ENCODE measurements around the gene LRRTM2. TPM values are rescaled to one million over a fixed set of nuclear protein-coding genes. Genes with fewer than 3 reads are reported as not detected.

The LRRTM2 gene
- total RNA-seq, 4 donors from 2014 or later: 0.20 to 3.7 (median 0.81) TPM

GRCh38 chr5:138884554-138884953 is 9.4 kb upstream of the LRRTM2 start:
- Histone ChIP-seq H3K36me3 (peaks cover 0 to 31% (median 5%) of the 10 kb centered on the region in 3 donors), H3K4me3 (no peak overlapping the region), H3K27ac (no peak overlapping the region), H3K27me3 (no peaks in the 10 kb centered on the region), H3K9me3 (no peaks in the 10 kb centered on the region), H3K4me1 (peaks cover 0 to 13% (median 3%) of the 10 kb centered on the region in 4 donors)
- no peak for DNase-seq (ENCODE audit: low spot score in 2 of 2)
- no peak for TF ChIP-seq POLR2A (IDR thresholded peaks at IDR 0.05)
- no peak for TF ChIP-seq CTCF (IDR thresholded peaks at IDR 0.05)
- TF ChIP-seq EP300 (IDR thresholded peaks at IDR 0.05): no peak

DNA sequence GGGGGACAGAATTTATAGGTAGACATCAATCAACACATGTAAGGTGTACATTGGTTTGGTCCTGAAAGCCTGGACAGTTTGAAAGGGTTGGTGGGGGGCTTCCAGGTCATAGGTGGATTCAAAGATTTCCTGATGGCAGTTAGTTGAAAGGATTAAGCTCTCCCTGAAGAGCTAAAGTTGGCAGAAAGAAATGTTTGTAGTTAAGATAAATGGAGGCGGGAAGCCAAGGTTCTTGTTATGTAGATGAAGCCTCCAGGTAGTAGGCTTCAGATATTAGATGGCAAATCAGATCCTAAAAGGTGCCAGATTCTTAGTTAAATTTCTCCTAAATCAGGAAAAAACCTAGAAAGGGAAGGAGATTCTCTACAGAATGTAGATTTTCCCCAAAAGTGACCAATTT is 9.0 kb upstream of the LRRTM2 start:
- Histone ChIP-seq H3K27ac (no peak overlapping the region), H3K4me1 (peaks cover 0 to 13% (median 3%) of the 10 kb centered on the region in 4 donors), H3K27me3 (no peaks in the 10 kb centered on the region), H3K36me3 (peaks cover 0 to 27% (median 2%) of the 10 kb centered on the region in 3 donors), H3K4me3 (no peak overlapping the region), H3K9me3 (no peaks in the 10 kb centered on the region)
- WGBS, 2 donors: 92 to 96% methylated on average over 1 of the region's 1 CpG
- DNase-seq (ENCODE audit: low spot score in 2 of 2): no peak
- no peak for TF ChIP-seq EP300 (IDR thresholded peaks at IDR 0.05)
- no peak for TF ChIP-seq POLR2A (IDR thresholded peaks at IDR 0.05)
- TF ChIP-seq CTCF (IDR thresholded peaks at IDR 0.05): no peak

DNA sequence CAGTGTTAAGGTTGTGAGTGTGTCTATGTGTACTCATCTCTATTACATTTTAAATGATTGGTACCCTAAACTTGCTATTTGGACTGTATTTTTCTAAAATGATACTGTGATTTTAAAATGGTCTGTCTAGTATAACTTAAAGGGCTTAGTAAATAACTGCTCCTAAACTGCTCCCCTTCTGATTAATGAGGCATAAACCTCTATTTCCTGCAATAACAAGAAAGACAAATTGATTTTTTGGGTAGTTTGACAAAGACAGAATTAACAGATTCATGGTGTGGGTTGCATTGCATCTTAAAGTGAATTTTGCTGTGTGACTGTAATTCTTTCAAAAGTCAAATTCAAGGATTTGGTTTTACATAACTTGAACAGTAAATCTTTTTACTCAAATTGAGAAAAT is 8.1 kb upstream of the LRRTM2 start:
- no peaks in the 10 kb centered on the region for H3K27me3 ChIP-seq
- H3K27ac ChIP-seq: no peak overlapping the region
- H3K9me3 ChIP-seq: no peaks in the 10 kb centered on the region
- no peak for TF ChIP-seq POLR2A (IDR thresholded peaks at IDR 0.05)
- no peak for TF ChIP-seq CTCF (IDR thresholded peaks at IDR 0.05)
- no peak for TF ChIP-seq EP300 (IDR thresholded peaks at IDR 0.05)
- peaks cover 0 to 18% (median 0%) of the 10 kb centered on the region in 3 donors for H3K36me3 ChIP-seq
- H3K4me3 ChIP-seq: no peak overlapping the region
- no peak for DNase-seq (ENCODE audit: low spot score in 2 of 2)
- peaks cover 0 to 21% (median 3%) of the 10 kb centered on the region in 4 donors for H3K4me1 ChIP-seq

- Histone ChIP-seq H3K36me3 (no peaks in the 10 kb centered on the region), H3K4me1 (peaks cover 0 to 50% (median 9%) of the 10 kb centered on the region in 4 donors), H3K4me3 (no peak overlapping the region), H3K27ac (no peak overlapping the region), H3K9me3 (no peaks in the 10 kb centered on the region), H3K27me3 (no peaks in the 10 kb centered on the region)
- no peak for TF ChIP-seq CTCF (IDR thresholded peaks at IDR 0.05)
- no peak for TF ChIP-seq POLR2A (IDR thresholded peaks at IDR 0.05)
- TF ChIP-seq EP300 (IDR thresholded peaks at IDR 0.05): no peak
- WGBS, 2 donors: 77 to 78% methylated on average over 7 of the region's 7 CpGs
- no peak for DNase-seq (ENCODE audit: low spot score in 2 of 2)
These were observed 3.5 kb upstream of the LRRTM2 start for GRCh38 chr5:138878437-138879235.

DNA sequence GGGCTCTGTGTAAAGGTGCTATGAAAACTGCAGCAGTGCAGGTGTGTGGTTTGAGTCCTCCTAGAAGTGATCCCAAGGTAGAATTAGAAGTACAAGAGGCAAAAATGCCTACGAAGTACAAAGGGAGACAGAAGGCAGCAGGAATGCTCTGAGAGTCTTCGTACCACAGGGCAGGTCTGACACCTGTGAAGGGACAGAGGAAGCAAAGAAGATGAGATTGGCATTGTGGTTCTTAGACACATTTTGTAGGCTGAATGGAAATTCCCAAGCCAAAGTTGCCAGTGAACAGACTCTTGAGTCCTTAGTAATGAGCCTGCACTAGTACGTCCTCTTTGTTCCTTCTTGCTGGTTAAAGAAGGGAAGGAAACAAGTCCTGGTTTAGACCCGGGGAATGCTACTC is 1.7 kb upstream of the LRRTM2 start:
- no peaks in the 10 kb centered on the region for H3K9me3 ChIP-seq
- peak overlapping the region in 1 of 4 donors; percentile 45 for H3K27ac ChIP-seq
- no peak for DNase-seq (ENCODE audit: low spot score in 2 of 2)
- 88 to 91% methylated on average over 4 of the region's 4 CpGs for WGBS, 2 donors
- no peaks in the 10 kb centered on the region for H3K36me3 ChIP-seq
- H3K27me3 ChIP-seq: no peaks in the 10 kb centered on the region
- H3K4me1 ChIP-seq: peaks cover 0 to 65% (median 20%) of the 10 kb centered on the region in 4 donors
- no peak overlapping the region for H3K4me3 ChIP-seq
- TF ChIP-seq EP300 (IDR thresholded peaks at IDR 0.05) (no peak), CTCF (IDR thresholded peaks at IDR 0.05) (no peak)

Data from tibial nerve (tissue), 4 donors.